NCI-H187 treated with DMSO at 0.1 percent for 48 hours (cell line): Measurements from ENCODE around the gene E2F2.

Experiments
- DNase-seq: peaks from one replicate; lab custom pipeline; 2025; lab: John Stamatoyannopoulos, UW

The E2F2 gene

GRCh38 chr1:23462766-23463165, 68.3 kb downstream of the E2F2 start:
- DNase-seq = no peak

GRCh38 chr1:23461050-23461449, 70.0 kb downstream of the E2F2 start:
- no peak for DNase-seq

GRCh38 chr1:23460519-23460918, 70.5 kb downstream of the E2F2 start:
- no peak for DNase-seq

DNA sequence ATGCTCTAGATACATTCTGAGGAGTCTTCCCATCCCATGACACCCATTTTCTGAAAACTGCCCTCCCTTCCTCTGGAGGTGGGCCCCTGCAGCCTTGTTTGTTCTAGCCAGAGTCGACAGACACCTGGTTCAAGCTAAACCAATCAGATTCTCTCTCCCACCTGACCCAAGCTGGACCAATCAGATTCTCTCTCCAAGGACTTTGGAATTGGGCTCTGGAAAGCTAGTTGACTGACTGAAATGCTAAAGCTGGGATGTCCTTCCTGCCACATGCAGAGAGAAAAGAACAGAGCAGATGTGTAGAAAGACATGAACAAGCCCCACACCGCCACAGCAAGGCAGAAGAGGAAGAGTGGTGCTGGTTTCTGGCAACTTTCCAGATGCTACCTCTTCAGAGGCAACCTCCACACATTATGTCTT, 71.7 kb downstream of the E2F2 start:
- DNase-seq = no peak
